Posterior cingulate gyrus (tissue), 11 donors: ENCODE measurements around the gene ISG15.

Experiments
- DNase-seq, 10 donors: peaks; one replicate each; pipeline versions ENCODE4 v3.0.0 to v3.0.0-alpha.2; 2020 to 2021; ENCODE audit warnings: mixed read lengths in 3 of 10
- intact Hi-C: fragments of 100-400 bp; cut with DNase I; formaldehyde crosslinking; loops from one replicate; pipeline ENCODE4 v1.15.1; 2023

ISG15 gene

GRCh38 chr1:1013105-1013921 lies at the start of gene ISG15:
TSS of gene ISG15 (plus strand) at chr1:1013497. CDS start at chr1:1013574, 77 bp downstream.
- intact Hi-C loops = no loop called here
- DNase-seq = peak in 9 of 10 donors; percentile 60 to 95 (median 75)

- intact Hi-C loops = no loop called here
- DNase-seq = no peak
Observed at GRCh38 chr1:963746-964525, 49.4 kb upstream of the ISG15 start.

- DNase-seq = no peak
- intact Hi-C loops = no loop called here
Observed at GRCh38 chr1:964691-965525, 48.4 kb upstream of the ISG15 start.

- no peak for DNase-seq
- intact Hi-C loops = no loop called here
Observed at GRCh38 chr1:965526-966134, 47.7 kb upstream of the ISG15 start.

GRCh38 chr1:966135-966703 lies 47.1 kb upstream of the ISG15 start, which contains the start of gene PLEKHN1:
TSS of gene PLEKHN1 (plus strand) at chr1:966482. CDS start at chr1:966532, 50 bp downstream.
- DNase-seq = no peak
- intact Hi-C loops = no loop called here

- peak in 1 of 10 donors; percentile 20 for DNase-seq
- intact Hi-C loops = no loop called here
Observed at GRCh38 chr1:966704-967300, 46.5 kb upstream of the ISG15 start.

GRCh38 chr1:967466-968343 lies 45.6 kb upstream of the ISG15 start:
- intact Hi-C loops = no loop called here
- peak in 1 of 10 donors; percentile 79 for DNase-seq

- intact Hi-C loops = no loop called here
- no peak for DNase-seq
Observed at GRCh38 chr1:969260-969855, 43.9 kb upstream of the ISG15 start.

GRCh38 chr1:970242-970972 lies 42.9 kb upstream of the ISG15 start:
- intact Hi-C loops = no loop called here
- no peak for DNase-seq

- DNase-seq = no peak
- intact Hi-C loops = no loop called here
Observed at GRCh38 chr1:970973-971730, 42.1 kb upstream of the ISG15 start.

GRCh38 chr1:971751-972506 lies 41.4 kb upstream of the ISG15 start:
- no peak for DNase-seq
- intact Hi-C loops = no loop called here

GRCh38 chr1:972726-973458 lies 40.4 kb upstream of the ISG15 start:
- DNase-seq = peak in 2 of 10 donors; percentile 68 to 77

GRCh38 chr1:973459-974292 lies 39.6 kb upstream of the ISG15 start:
- peak in 1 of 10 donors; percentile 78 for DNase-seq
- intact Hi-C loops = no loop called here

More at GRCh38 chr1:972726-973458, 40.4 kb upstream of the ISG15 start:
- intact Hi-C loops = no loop called here

- intact Hi-C loops = no loop called here
Observed at GRCh38 chr1:974293-974640, 39.0 kb upstream of the ISG15 start.

More at GRCh38 chr1:974293-974640, 39.0 kb upstream of the ISG15 start:
- no peak for DNase-seq
